OCI-LY1 (cell line): ENCODE results near the gene PLPP1.

Experiments
- H2AFZ ChIP-seq: fragments of 200-600 bp; sonication (generic), shearing (Covaris generic); 2 replicates; pipeline ENCODE4 v1.6.0; 2014; ENCODE audit warnings: antibody characterized with exemption, mild to moderate bottlenecking, low read length
- H3F3A ChIP-seq: fragments of 200-600 bp; sonication (generic), shearing (Covaris generic); 2 replicates; pipeline ENCODE4 v1.6.0; 2014; ENCODE audit warnings: mild to moderate bottlenecking, antibody characterized with exemption, low read length, moderate library complexity; ENCODE audit not compliant: insufficient read depth
- H3K27ac ChIP-seq: fragments of 200-600 bp; sonication (generic); 2 replicates; pipeline ENCODE4 v1.5.1; 2014; ENCODE audit warnings: low read length, mixed run types, mild to moderate bottlenecking, low read depth; ENCODE audit not compliant: poor library complexity, severe bottlenecking
- H3K27me3 ChIP-seq: fragments of 200-600 bp; sonication (generic); 2 replicates; pipeline ENCODE4 v1.6.0; 2014; ENCODE audit warnings: antibody characterized with exemption, mild to moderate bottlenecking, low read length, moderate library complexity; ENCODE audit not compliant: insufficient read depth
- H3K36me3 ChIP-seq: fragments of 200-600 bp; sonication (generic); 2 replicates; pipeline ENCODE4 v1.6.1; 2014; ENCODE audit warnings: mild to moderate bottlenecking, antibody characterized with exemption, low read length, moderate library complexity, mixed read lengths; ENCODE audit not compliant: insufficient read depth
- H3K4me1 ChIP-seq: fragments of 200-600 bp; sonication (generic); 2 replicates; pipeline ENCODE4 v1.5.1; 2014; ENCODE audit warnings: mild to moderate bottlenecking, low read length, moderate library complexity; ENCODE audit not compliant: insufficient read depth, severe bottlenecking
- H3K4me2 ChIP-seq: fragments of 200-600 bp; sonication (generic), shearing (Covaris generic); 2 replicates; pipeline ENCODE4 v1.6.1; 2014; ENCODE audit warnings: low read length
- H3K4me3 ChIP-seq: fragments of 200-600 bp; sonication (generic); 2 replicates; pipeline ENCODE4 v1.5.1; 2014; ENCODE audit warnings: low read length, low read depth, mild to moderate bottlenecking, mixed read lengths; ENCODE audit not compliant: poor library complexity, severe bottlenecking
- H3K79me2 ChIP-seq: fragments of 200-600 bp; shearing (Covaris generic); 2 replicates; pipeline ENCODE4 v1.6.1; 2016; ENCODE audit warnings: mixed run types, low read length, mixed read lengths; ENCODE audit not compliant: insufficient read depth
- H3K9ac ChIP-seq: fragments of 200-600 bp; sonication (generic), shearing (Covaris generic); 2 replicates; pipeline ENCODE4 v1.6.1; 2014; ENCODE audit warnings: mild to moderate bottlenecking, low read length, mixed read lengths
- H3K9me2 ChIP-seq: fragments of 200-600 bp; sonication (generic), shearing (Covaris generic); 2 replicates; pipeline ENCODE4 v1.6.1; 2014; ENCODE audit warnings: low read depth, mild to moderate bottlenecking, low read length, mixed read lengths
- H3K9me3 ChIP-seq: fragments of 200-600 bp; shearing (Covaris generic); 2 replicates; pipeline ENCODE4 v1.6.1; 2014; ENCODE audit warnings: low read length, mixed read lengths
- H4K20me1 ChIP-seq: fragments of 200-600 bp; sonication (generic), shearing (Covaris generic); 2 replicates; pipeline ENCODE4 v1.6.0; 2016; ENCODE audit warnings: mild to moderate bottlenecking, low read length; ENCODE audit not compliant: insufficient read depth
- CTCF ChIP-seq: fragments of 200-600 bp; sonication (generic), shearing (Covaris generic); IDR thresholded peaks from 2 replicates; pipeline ENCODE4 v1.5.1; 2017; ENCODE audit warnings: mild to moderate bottlenecking, antibody characterized with exemption, low read length, moderate library complexity, mixed read lengths
- EZH2 ChIP-seq: fragments of 200-600 bp; sonication (generic), shearing (Covaris generic); IDR thresholded peaks from 2 replicates; pipeline ENCODE4 v1.8.0; 2017; ENCODE audit warnings: borderline replicate concordance, mixed run types, mild to moderate bottlenecking, antibody characterized with exemption, low read length, moderate library complexity, mixed read lengths

Gene PLPP1

GRCh38 chr5:55551358-55551757 is 16.6 kb upstream of the PLPP1 start:
- Histone ChIP-seq H3K4me3 (no peak overlapping the region), H3K9me3 (no peaks in the 10 kb centered on the region), H3K9me2 (no peaks in the 10 kb centered on the region), H3K79me2 (no peaks in the 10 kb centered on the region), H3K4me2 (no peak overlapping the region), H2AFZ (no peak overlapping the region), H3K9ac (no peak overlapping the region), H3F3A (no peaks in the 10 kb centered on the region), H3K27ac (no peak overlapping the region), H3K27me3 (no peaks in the 10 kb centered on the region), H3K36me3 (no peaks in the 10 kb centered on the region), H4K20me1 (no peaks in the 10 kb centered on the region), H3K4me1 (no peaks in the 10 kb centered on the region)
- TF ChIP-seq EZH2, result no peak
- TF ChIP-seq CTCF, result no peak

GRCh38 chr5:55547781-55548180 is 13.0 kb upstream of the PLPP1 start:
- no peak overlapping the region for H3K9ac ChIP-seq
- no peak overlapping the region for H2AFZ ChIP-seq
- TF ChIP-seq EZH2 (no peak), CTCF (no peak)

GRCh38 chr5:55546947-55547346 is 12.2 kb upstream of the PLPP1 start:
- Histone ChIP-seq H3K79me2 (no peaks in the 10 kb centered on the region), H2AFZ (no peak overlapping the region), H3K4me1 (no peaks in the 10 kb centered on the region), H4K20me1 (no peaks in the 10 kb centered on the region), H3K9me2 (no peaks in the 10 kb centered on the region), H3K4me2 (no peak overlapping the region), H3K27me3 (no peaks in the 10 kb centered on the region), H3K9me3 (no peaks in the 10 kb centered on the region), H3K27ac (no peak overlapping the region), H3K36me3 (no peaks in the 10 kb centered on the region), H3K4me3 (no peak overlapping the region), H3F3A (no peaks in the 10 kb centered on the region), H3K9ac (no peak overlapping the region)
- TF ChIP-seq CTCF (peak; percentile 33; the same call in 1 of the 2 replicates), EZH2 (no peak)

More at GRCh38 chr5:55547781-55548180, 13.0 kb upstream of the PLPP1 start:
- H4K20me1 ChIP-seq, result no peaks in the 10 kb centered on the region
- no peaks in the 10 kb centered on the region for H3K79me2 ChIP-seq
- no peaks in the 10 kb centered on the region for H3F3A ChIP-seq
- H3K27me3 ChIP-seq, result no peaks in the 10 kb centered on the region
- no peaks in the 10 kb centered on the region for H3K9me2 ChIP-seq
- H3K4me2 ChIP-seq, result no peak overlapping the region
- no peaks in the 10 kb centered on the region for H3K36me3 ChIP-seq
- H3K4me3 ChIP-seq, result no peak overlapping the region
- H3K27ac ChIP-seq, result no peak overlapping the region
- H3K4me1 ChIP-seq, result no peaks in the 10 kb centered on the region
- no peaks in the 10 kb centered on the region for H3K9me3 ChIP-seq
